HG03342 (cell line): Measurements from ENCODE around the gene ANKRD13D.
A peak's percentile ranks its signal among the peaks of the same experiment; 100 is the strongest.

Experiments
- ATAC-seq: cut with Tn5 transposase; IDR thresholded peaks from one replicate; pipeline ENCODE4 v1.9.1; 2021; ENCODE audit warnings: mild to moderate bottlenecking, moderate library complexity; ENCODE audit not compliant: unreplicated experiment

Gene ANKRD13D

GRCh38 chr11:67261946-67262681 is 27.0 kb upstream of the ANKRD13D start:
- no peak for ATAC-seq

- ATAC-seq: no peak
Observed at GRCh38 chr11:67262731-67263675, 26.1 kb upstream of the ANKRD13D start.

- no peak for ATAC-seq
Observed at GRCh38 chr11:67264260-67264659, 24.8 kb upstream of the ANKRD13D start.

DNA sequence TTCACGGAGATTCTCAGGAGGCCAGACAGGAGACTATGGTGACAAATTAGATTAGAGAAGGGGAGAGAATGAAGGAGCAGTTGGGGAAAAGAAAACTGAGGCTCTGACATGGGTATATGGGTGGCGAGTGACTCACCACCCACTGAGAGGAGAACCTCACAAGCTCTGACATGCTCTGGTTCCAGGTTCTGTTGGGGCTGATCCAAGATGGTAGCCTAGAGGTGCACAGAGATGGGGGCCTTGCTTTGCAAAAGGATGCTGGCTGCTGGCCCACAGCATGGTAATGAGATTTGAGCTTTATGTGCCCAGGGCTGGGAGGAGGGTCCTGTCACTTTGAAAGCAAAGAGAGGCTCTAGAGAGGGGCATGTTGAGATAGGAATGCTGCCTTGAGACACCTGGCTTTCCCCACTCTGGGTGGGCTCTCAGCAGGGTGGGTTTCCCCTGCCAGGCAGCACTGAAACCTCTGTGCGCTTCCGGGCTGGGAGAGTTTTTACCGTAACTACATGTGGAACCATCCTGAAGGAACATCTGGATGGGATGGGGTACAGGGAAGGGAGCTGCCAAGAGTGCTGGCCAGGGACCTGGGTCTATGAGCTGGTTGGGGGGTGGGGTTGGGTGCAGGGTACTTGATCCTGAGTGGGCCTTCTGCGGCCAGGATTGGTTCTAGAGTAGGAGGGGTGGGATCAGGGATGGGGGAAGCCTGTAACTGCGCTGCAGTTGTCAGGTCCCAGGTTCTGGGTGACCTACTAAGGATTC is 24.0 kb upstream of the ANKRD13D start:
- no peak for ATAC-seq

DNA sequence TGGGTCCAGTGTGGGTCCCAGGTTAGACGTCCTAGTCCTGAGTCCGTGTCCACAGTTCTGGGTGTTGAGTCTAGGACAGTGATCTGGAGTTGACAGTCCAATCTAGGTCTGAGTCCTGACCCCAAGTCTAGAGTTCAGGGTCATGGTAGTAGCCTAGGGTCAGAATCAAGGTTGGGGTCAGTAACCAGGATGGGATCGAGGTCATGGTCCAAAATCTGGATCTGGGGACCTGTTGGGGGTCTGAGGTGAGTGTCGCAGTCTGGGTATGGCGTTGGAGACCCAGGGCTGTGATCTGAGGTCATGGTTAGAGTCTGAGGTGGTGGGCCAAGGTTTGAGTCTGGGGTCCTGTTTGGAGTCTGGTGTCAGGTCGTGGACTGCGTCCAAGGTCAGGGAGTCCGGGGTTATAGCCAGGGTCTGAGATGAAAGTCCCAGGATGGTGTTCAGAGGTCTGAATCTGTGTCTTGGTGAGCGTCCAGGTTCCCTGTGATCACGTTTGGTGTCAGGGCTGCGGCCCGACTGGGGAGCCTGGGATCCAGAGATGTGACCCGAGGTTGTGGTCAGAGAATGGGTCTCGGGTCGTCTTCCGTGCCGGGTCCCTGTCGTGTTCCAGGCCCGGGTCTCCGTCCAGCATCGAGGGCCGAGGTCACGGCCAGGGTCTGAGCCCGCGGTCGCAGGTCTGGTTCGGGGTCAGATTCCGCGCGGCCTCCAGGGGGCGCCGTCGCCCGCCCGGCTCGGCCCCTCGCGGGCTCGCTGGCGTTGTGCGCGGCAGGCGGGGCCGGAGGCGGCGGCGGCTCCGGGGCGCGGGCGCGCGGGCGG is 23.3 kb upstream of the ANKRD13D start:
- ATAC-seq: peak; percentile 52

- ATAC-seq: peak; percentile 4
Observed at GRCh38 chr11:67266449-67267187, 22.5 kb upstream of the ANKRD13D start, which contains the start of gene GRK2. Gene GRK2 (plus strand): TSS chr11:67266473. CDS start chr11:67266700, 227 bp downstream.

DNA sequence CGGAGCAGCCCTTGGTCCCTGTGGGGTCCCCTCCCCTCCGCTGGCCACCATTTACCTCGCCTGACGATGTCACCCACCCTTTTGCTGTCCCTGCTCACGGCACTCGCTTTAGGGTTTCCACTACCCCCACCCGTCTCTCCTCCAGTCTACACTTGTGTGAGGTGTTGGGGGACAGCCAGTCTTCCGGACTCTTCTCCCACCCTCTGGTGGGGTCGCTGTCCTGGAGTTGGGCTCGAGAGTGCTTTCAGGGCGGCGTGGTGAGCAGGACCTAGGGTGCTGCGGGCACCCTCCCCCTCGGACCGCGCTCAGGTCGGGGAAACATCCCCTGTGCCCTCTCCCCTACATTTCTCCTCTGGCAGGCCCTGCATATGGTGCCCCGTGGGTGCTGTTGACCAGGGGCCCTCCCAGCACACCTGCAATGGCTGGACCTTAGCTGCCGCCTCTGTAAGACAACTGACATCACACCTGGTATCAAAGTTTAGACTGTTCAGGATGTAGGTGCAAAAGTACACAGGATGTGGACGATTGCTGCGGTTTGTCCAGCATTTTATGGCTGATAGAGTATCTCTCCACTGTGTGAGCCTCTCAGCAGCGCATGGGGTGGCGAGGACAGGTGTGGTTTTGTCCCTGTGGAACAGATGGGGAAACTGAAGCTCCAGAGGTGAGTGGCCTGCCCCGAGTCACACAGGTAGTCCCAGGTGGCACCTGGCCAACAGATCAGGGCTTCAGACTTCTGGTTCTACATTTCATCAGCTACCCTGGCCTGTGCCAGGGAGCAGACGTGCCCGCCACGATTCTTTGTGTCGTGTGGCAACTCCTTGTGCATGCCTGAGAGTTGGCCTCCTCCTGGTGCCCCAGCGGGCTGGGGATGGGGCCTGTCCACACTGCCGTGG is 21.7 kb upstream of the ANKRD13D start:
- no peak for ATAC-seq

DNA sequence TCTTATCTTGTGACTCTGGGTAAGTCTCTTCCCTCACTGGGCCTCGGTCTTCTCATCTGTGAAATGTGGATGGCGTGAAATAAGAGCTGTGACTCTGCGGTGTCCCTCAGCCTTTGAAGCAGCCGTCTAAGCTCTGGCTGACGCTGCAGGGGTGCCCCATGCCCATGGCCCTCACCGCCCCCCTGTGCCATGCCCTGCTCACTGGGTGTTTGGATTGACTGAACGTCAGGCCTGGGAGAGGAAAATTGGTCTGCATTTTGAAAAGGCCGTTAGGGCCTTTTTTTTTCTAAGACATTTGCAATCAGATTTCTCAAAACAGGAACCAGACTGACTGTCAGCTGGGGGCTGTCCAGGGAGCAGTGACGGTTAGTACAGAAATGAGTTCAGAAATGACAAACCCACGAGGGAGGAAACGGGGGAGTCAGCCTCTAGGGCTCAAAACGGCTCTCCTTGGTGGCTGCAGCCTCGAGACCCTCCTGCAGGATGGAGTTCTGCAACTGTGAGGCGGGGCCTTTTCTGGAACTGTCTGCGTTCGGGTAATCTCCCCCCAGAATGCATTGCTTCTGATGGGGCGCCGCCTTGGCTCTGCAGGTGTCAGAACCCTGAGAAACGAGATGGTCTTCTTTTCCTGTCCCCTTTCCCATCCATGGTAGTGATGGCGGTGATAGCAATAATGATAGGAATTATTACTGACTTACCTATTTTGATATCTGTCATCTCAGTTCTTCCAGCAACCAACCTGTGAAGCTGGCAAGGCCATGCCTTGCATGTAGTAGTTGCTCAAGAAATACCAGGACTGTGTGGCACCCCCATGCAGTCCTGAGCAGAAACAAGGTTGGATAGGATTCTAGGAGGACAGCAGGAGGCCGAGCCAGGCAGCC is 20.8 kb upstream of the ANKRD13D start:
- peak; percentile 44 for ATAC-seq

DNA sequence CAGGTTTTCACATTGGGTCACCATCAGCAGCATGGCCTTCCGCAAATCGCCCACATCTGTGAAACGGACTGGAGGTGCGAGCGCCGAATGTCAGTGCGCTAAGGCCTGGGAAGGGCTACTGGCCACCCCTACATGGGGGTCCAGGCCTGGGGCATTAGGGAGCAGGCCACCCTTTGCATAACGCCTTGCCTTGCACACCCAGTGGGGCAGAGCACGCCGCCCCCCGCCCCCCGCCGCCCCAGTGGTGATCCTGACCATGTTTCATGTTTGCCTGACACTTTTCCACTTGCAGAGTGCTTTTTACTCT is 20.2 kb upstream of the ANKRD13D start:
- no peak for ATAC-seq

- ATAC-seq: no peak
Observed at GRCh38 chr11:67269401-67270255, 19.5 kb upstream of the ANKRD13D start.

- ATAC-seq: no peak
Observed at GRCh38 chr11:67270256-67271204, 18.6 kb upstream of the ANKRD13D start.

GRCh38 chr11:67271205-67271540 is 17.9 kb upstream of the ANKRD13D start:
- ATAC-seq: no peak

DNA sequence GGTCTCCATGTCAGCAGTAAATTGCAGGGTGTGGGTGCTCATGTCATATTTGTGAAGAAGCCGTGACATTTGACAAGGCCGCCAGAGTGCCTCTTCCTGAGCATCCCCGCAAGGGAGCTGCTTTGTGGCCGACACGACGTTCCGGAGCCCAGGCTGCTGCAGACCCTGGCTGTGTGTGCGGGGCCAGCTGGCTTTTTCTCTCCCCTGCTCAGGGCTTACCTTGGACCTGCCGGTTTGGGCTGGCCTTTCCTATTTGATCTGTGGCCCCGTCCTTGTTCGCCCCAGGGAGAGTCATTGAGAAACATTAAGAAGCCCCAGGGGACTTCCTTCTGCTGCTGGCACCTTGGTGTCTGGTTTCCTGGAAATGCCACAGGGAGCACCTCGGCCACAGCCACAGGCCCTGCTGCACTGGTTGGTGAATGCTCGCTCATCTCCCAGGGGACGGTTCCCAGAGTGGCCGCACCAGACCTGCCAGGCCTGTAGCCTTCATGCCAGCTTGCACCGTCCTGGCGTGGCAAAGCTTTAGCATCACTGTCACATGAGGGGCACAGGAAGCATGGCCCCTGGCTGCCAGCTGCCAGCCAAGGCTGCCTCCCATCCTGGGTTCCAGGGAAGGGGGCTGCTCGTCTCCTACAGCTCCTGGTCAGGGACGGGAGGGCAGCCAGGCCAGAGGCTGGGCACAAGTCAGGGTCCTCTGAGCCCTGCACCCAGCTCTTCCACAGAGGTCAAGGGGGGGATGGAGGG is 17.4 kb upstream of the ANKRD13D start:
- ATAC-seq: no peak

- ATAC-seq: no peak
Observed at GRCh38 chr11:67272327-67273259, 16.5 kb upstream of the ANKRD13D start.
